DOHH2 (cell line): ENCODE data around the gene ITGB1BP2.

ENCODE experiments used
- H3F3A ChIP-seq: fragments of 200-600 bp; sonication (generic), shearing (Covaris generic); 2 replicates; pipeline ENCODE4 v1.6.0; 2016; ENCODE audit warnings: antibody characterized with exemption, mild to moderate bottlenecking; ENCODE audit not compliant: control insufficient read depth, insufficient read depth
- H3K27ac ChIP-seq: fragments of 200-600 bp; sonication (generic); 2 replicates; pipeline ENCODE4 v1.5.1; 2014; ENCODE audit warnings: low read depth, mild to moderate bottlenecking, low read length, moderate library complexity
- H3K27me3 ChIP-seq: fragments of 200-600 bp; sonication (generic); 2 replicates; pipeline ENCODE4 v1.6.1; 2014; ENCODE audit warnings: mild to moderate bottlenecking, low read length, mixed read lengths; ENCODE audit not compliant: control insufficient read depth
- H3K36me3 ChIP-seq: fragments of 200-600 bp; sonication (generic); 2 replicates; pipeline ENCODE4 v1.6.1; 2014; ENCODE audit warnings: mild to moderate bottlenecking, low read length, moderate library complexity, mixed read lengths; ENCODE audit not compliant: control insufficient read depth
- H3K4me1 ChIP-seq: fragments of 200-600 bp; sonication (generic); 2 replicates; pipeline ENCODE4 v1.6.1; 2014; ENCODE audit warnings: mild to moderate bottlenecking, low read length, mixed read lengths; ENCODE audit not compliant: control insufficient read depth
- H3K4me2 ChIP-seq: fragments of 200-600 bp; sonication (generic); 2 replicates; pipeline ENCODE4 v1.6.0; 2014; ENCODE audit warnings: mild to moderate bottlenecking, low read length, moderate library complexity
- H3K4me3 ChIP-seq: fragments of 200-600 bp; sonication (generic); 2 replicates; pipeline ENCODE4 v1.5.1; 2014; ENCODE audit warnings: mild to moderate bottlenecking, low read length, mixed read lengths
- H3K79me2 ChIP-seq: fragments of 200-600 bp; sonication (generic); 2 replicates; pipeline ENCODE4 v1.6.1; 2014; ENCODE audit warnings: mild to moderate bottlenecking, low read length, mixed read lengths; ENCODE audit not compliant: control insufficient read depth
- H3K9me2 ChIP-seq: fragments of 200-600 bp; sonication (generic); replicated peaks from 2 replicates; pipeline ENCODE4 v1.6.1; 2014; ENCODE audit warnings: mild to moderate bottlenecking, low read length, mixed read lengths; ENCODE audit not compliant: control insufficient read depth
- H3K9me3 ChIP-seq: fragments of 200-600 bp; sonication (generic); 2 replicates; pipeline ENCODE4 v1.6.1; 2014; ENCODE audit warnings: antibody characterized with exemption, low read length, mixed read lengths; ENCODE audit not compliant: control insufficient read depth, insufficient read depth
- H4K20me1 ChIP-seq: fragments of 200-600 bp; sonication (generic); 2 replicates; pipeline ENCODE4 v1.6.0; 2014; ENCODE audit warnings: low read depth, mild to moderate bottlenecking, antibody characterized with exemption, low read length, moderate library complexity; ENCODE audit not compliant: control insufficient read depth, insufficient read depth
- CTCF ChIP-seq: fragments of 200-600 bp; sonication (generic); IDR thresholded peaks from one replicate; pipeline ENCODE4 v1.5.1; 2014; ENCODE audit warnings: antibody characterized with exemption, mild to moderate bottlenecking, low read depth, low read length; ENCODE audit not compliant: poor library complexity, severe bottlenecking
- EZH2phosphoT487 ChIP-seq: fragments of 200-600 bp; sonication (generic); IDR thresholded peaks from 2 replicates; pipeline ENCODE4 v1.6.1; 2017; ENCODE audit warnings: borderline replicate concordance, mild to moderate bottlenecking, antibody characterized with exemption, low read length, moderate library complexity, mixed read lengths

The ITGB1BP2 gene

GRCh38 chrX:71301195-71301924, at the start of gene ITGB1BP2:
ITGB1BP2 (plus strand) TSS chrX:71301750; CDS start chrX:71301807, 57 bp downstream.
- Histone ChIP-seq H3K9me3 (no peaks in the 10 kb centered on the region), H4K20me1 (no peaks in the 10 kb centered on the region), H3K79me2 (no peaks in the 10 kb centered on the region), H3K27me3 (no peaks in the 10 kb centered on the region), H3K4me1 (no peaks in the 10 kb centered on the region), H3F3A (0 out of 2 replicates have a peak, but pooled peaks cover 3% of the 10 kb centered on the region), H3K27ac (no peak within 1 kb of the TSS), H3K4me3 (no peak within 1 kb of the TSS), H3K9me2 (no peaks in the 10 kb centered on the region), H3K4me2 (no peak within 1 kb of the TSS), H3K36me3 (peaks cover 79% of the 10 kb centered on the region)
- TF ChIP-seq CTCF (no peak), EZH2phosphoT487 (no peak)

GRCh38 chrX:71252221-71252620, 49.3 kb upstream of the ITGB1BP2 start:
- Histone ChIP-seq H3K9me3 (no peaks in the 10 kb centered on the region), H3K79me2 (peaks cover 17% of the 10 kb centered on the region)

GRCh38 chrX:71253253-71254091, 48.1 kb upstream of the ITGB1BP2 start:
- TF ChIP-seq EZH2phosphoT487 (no peak), CTCF (peak; percentile 62)
- Histone ChIP-seq H3K79me2 (peaks cover 17% of the 10 kb centered on the region), H3K36me3 (peaks cover 23% of the 10 kb centered on the region), H3K27me3 (no peaks in the 10 kb centered on the region), H4K20me1 (no peaks in the 10 kb centered on the region), H3K4me1 (peaks cover 23% of the 10 kb centered on the region), H3K4me2 (peak overlapping the region; percentile 69), H3K9me3 (no peaks in the 10 kb centered on the region), H3F3A (no peaks in the 10 kb centered on the region), H3K27ac (peak overlapping the region; percentile 77), H3K4me3 (peak overlapping the region; percentile 92), H3K9me2 (no peaks in the 10 kb centered on the region)

More at GRCh38 chrX:71252221-71252620, 49.3 kb upstream of the ITGB1BP2 start:
- no peaks in the 10 kb centered on the region for H3K9me2 ChIP-seq
- TF ChIP-seq EZH2phosphoT487 (no peak), CTCF (no peak)
- no peaks in the 10 kb centered on the region for H3K27me3 ChIP-seq
- H3K36me3 ChIP-seq: peaks cover 30% of the 10 kb centered on the region
- peak overlapping the region; percentile 69 for H3K4me2 ChIP-seq
- no peak overlapping the region for H3K27ac ChIP-seq
- H3K4me3 ChIP-seq: peak overlapping the region; percentile 92
- H3F3A ChIP-seq: no peaks in the 10 kb centered on the region
- H4K20me1 ChIP-seq: no peaks in the 10 kb centered on the region
- peaks cover 23% of the 10 kb centered on the region for H3K4me1 ChIP-seq
